WI38 (cell line): ENCODE results near the gene AGAP1.

Experiments
- H3K4me3 ChIP-seq: 2 replicates; pipeline ENCODE4 v1.5.1; 2011; ENCODE audit warnings: low read depth, mild to moderate bottlenecking, control low read depth, low read length
- CTCF ChIP-seq: IDR thresholded peaks from 2 replicates; pipeline ENCODE4 v1.5.1; 2012; ENCODE audit warnings: low read depth, mild to moderate bottlenecking, control low read depth, low read length

Gene AGAP1

GRCh38 chr2:235678712-235679111, 184.9 kb downstream of the AGAP1 start:
- no peak overlapping the region for H3K4me3 ChIP-seq
- TF ChIP-seq CTCF, result no peak

- H3K4me3 ChIP-seq, result no peak overlapping the region
- TF ChIP-seq CTCF, result no peak
Observed at GRCh38 chr2:235679471-235679870, 185.6 kb downstream of the AGAP1 start.

- no peak overlapping the region for H3K4me3 ChIP-seq
- TF ChIP-seq CTCF, result no peak
Observed at GRCh38 chr2:235685024-235685721, 191.3 kb downstream of the AGAP1 start.

- no peak overlapping the region for H3K4me3 ChIP-seq
- no peak for TF ChIP-seq CTCF
Observed at GRCh38 chr2:235688511-235689426, 194.9 kb downstream of the AGAP1 start.

- H3K4me3 ChIP-seq, result no peak overlapping the region
- no peak for TF ChIP-seq CTCF
Observed at GRCh38 chr2:235689427-235689853, 195.6 kb downstream of the AGAP1 start.

- TF ChIP-seq CTCF, result no peak
- H3K4me3 ChIP-seq, result no peak overlapping the region
Observed at GRCh38 chr2:235690082-235690808, 196.4 kb downstream of the AGAP1 start.
